Endothelial cell of umbilical vein (primary cell): ENCODE data around the gene MRGPRE. TPM values are rescaled to one million over a fixed set of nuclear protein-coding genes. Genes with fewer than 3 reads are reported as not detected.

Experiments used
- BruUV-seq: library from RNA; stranded (reverse); fragments of 400-500 nt; replicated peaks from 2 replicates; lab custom pipeline; 2021; lab: Mats Ljungman, UMichigan
- CTCF ChIA-PET: fragments of 300-600, 350-600 bp; sonication (Branson Sonifier 250); formaldehyde crosslinking; loops from one replicate; lab custom pipeline; 2021; ENCODE audit warnings: antibody characterized with exemption, inconsistent platforms; lab: Charles Lee
- POLR2A ChIA-PET: fragments of 300-600, 350-600 bp; sonication (Branson Sonifier 250); formaldehyde crosslinking; loops from one replicate; lab custom pipeline; 2021; ENCODE audit warnings: antibody characterized with exemption, inconsistent platforms; lab: Charles Lee
- DNase-seq: peaks from one replicate; pipeline ENCODE4 v3.0.0-alpha.2; 2011; ENCODE audit warnings: low read depth, low spot score
- FAIRE-seq: peaks from 2 replicates; lab custom pipeline; 2011; peaks lifted over from hg19 to GRCh38; lab: Jason Lieb, UNC
- H2AFZ ChIP-seq: 2 replicates; pipeline ENCODE4 v1.6.0; 2012; ENCODE audit warnings: low read depth, low read length, control low read depth, inconsistent platforms
- H3K27ac ChIP-seq: 2 replicates; pipeline ENCODE4 v1.5.1; 2011; ENCODE audit warnings: low read depth, mild to moderate bottlenecking, control low read depth, low read length, moderate library complexity; ENCODE audit not compliant: insufficient read depth
- H3K27me3 ChIP-seq, 2 experiments: 2 replicates each; pipeline versions ENCODE4 v1.6.0 to v1.6.1; 2011; ENCODE audit warnings: low read length in 2 of 2, mixed read lengths in 1 of 2; ENCODE audit not compliant: control insufficient read depth in 2 of 2, insufficient read depth in 2 of 2
- H3K36me3 ChIP-seq, 2 experiments: 2 replicates in 1 of 2; 3 replicates in 1 of 2; pipeline ENCODE4 v1.5.1; 2011; ENCODE audit warnings: low read length in 2 of 2, mild to moderate bottlenecking in 1 of 2, moderate library complexity in 1 of 2; ENCODE audit not compliant: control insufficient read depth in 2 of 2, insufficient read depth in 2 of 2; ENCODE audit errors: extremely low read depth in 1 of 2
- H3K4me1 ChIP-seq: 3 replicates; pipeline ENCODE4 v1.5.1; 2011; ENCODE audit warnings: mild to moderate bottlenecking, low read length; ENCODE audit not compliant: control insufficient read depth, insufficient read depth; ENCODE audit errors: extremely low read depth
- H3K4me2 ChIP-seq: 2 replicates; pipeline ENCODE4 v1.6.1; 2011; ENCODE audit warnings: low read length, control low read depth, mixed read lengths; ENCODE audit not compliant: insufficient read depth
- H3K4me3 ChIP-seq, 3 experiments: fragments of 200-600 bp in 1 of 3; sonication (generic), shearing (Covaris generic) in 1 of 3; replicated peaks in 1 of 3; 2 replicates each; pipeline ENCODE4 v1.5.1; 2011 to 2016; ENCODE audit warnings: control low read depth in 3 of 3, low read length in 3 of 3, mild to moderate bottlenecking in 2 of 3, inconsistent platforms in 1 of 3, low read depth in 1 of 3, moderate library complexity in 1 of 3; ENCODE audit not compliant: insufficient read depth in 1 of 3
- H3K79me2 ChIP-seq: 2 replicates; pipeline ENCODE4 v1.6.0; 2012; ENCODE audit warnings: low read length, inconsistent platforms; ENCODE audit not compliant: control insufficient read depth, insufficient read depth
- H3K9ac ChIP-seq: replicated peaks from 2 replicates; pipeline ENCODE3; 2011; ENCODE audit warnings: low read length, control low read depth; ENCODE audit not compliant: insufficient read depth; ENCODE audit errors: extremely low read depth
- H3K9me1 ChIP-seq: replicated peaks from 3 replicates; pipeline ENCODE4 v1.6.0; 2011; ENCODE audit warnings: mild to moderate bottlenecking, low read length; ENCODE audit not compliant: control insufficient read depth, insufficient read depth; ENCODE audit errors: extremely low read depth
- H3K9me3 ChIP-seq: replicated peaks from 2 replicates; pipeline ENCODE4 v1.5.1; 2012; ENCODE audit warnings: low read length, inconsistent platforms; ENCODE audit not compliant: control insufficient read depth, insufficient read depth
- H4K20me1 ChIP-seq: replicated peaks from 2 replicates; pipeline ENCODE3; 2011; ENCODE audit warnings: mild to moderate bottlenecking, low read length; ENCODE audit not compliant: control insufficient read depth, insufficient read depth; ENCODE audit errors: extremely low read depth
- EZH2 ChIP-seq: IDR thresholded peaks from 2 replicates; pipeline ENCODE4 v1.6.1; 2012; ENCODE audit warnings: borderline replicate concordance, low read depth, mild to moderate bottlenecking, moderate library complexity, low read length, inconsistent platforms; ENCODE audit not compliant: severe bottlenecking
- FOS ChIP-seq: IDR thresholded peaks from 2 replicates; pipeline ENCODE4 v1.6.1; 2011; ENCODE audit warnings: mild to moderate bottlenecking, low read length, moderate library complexity, borderline replicate concordance; ENCODE audit not compliant: insufficient read depth
- GATA2 ChIP-seq: IDR thresholded peaks from 2 replicates; pipeline ENCODE4 v1.7.0; 2011; ENCODE audit warnings: low read depth, mild to moderate bottlenecking, moderate library complexity, mixed read lengths, low read length; ENCODE audit not compliant: insufficient read length, insufficient read depth
- JUN ChIP-seq: IDR thresholded peaks from 2 replicates; pipeline ENCODE4 v1.6.1; 2011; ENCODE audit warnings: borderline replicate concordance, low read depth; ENCODE audit not compliant: insufficient read length, insufficient read depth
- MYC ChIP-seq: IDR thresholded peaks from one replicate; pipeline ENCODE4 v1.6.1; 2011; ENCODE audit warnings: mild to moderate bottlenecking, low read depth, low read length
- POLR2A ChIP-seq: IDR thresholded peaks from 2 replicates; pipeline ENCODE4 v1.6.1; 2012; ENCODE audit warnings: low read depth, mild to moderate bottlenecking, control low read depth, low read length
- POLR2AphosphoS5 ChIP-seq: IDR thresholded peaks from 2 replicates; pipeline ENCODE4 v1.6.1; 2012; ENCODE audit warnings: low read depth, mild to moderate bottlenecking, control low read depth, low read length, moderate library complexity; ENCODE audit not compliant: insufficient read depth
- dilution Hi-C: fragments of 300-500 bp; cut with MboI; formaldehyde crosslinking; loops from one replicate; pipeline ENCODE4 v1.15.0; 2019; ENCODE audit warnings: low sequenced_read_pairs; ENCODE audit not compliant: extremely low pct_ligation_motif_present
- intact Hi-C: fragments of 100-400 bp; cut with micrococcal nuclease; formaldehyde crosslinking; loops from one replicate; pipeline ENCODE4 v1.10.0; 2022
- polyA plus RNA-seq, 4 experiments: library from polyadenylated mRNA; depleted of rRNA in 3 of 4; stranded (reverse) in 3 of 4; unstranded in 1 of 4; fragments of >200 nt; gene quantifications; 2 replicates each; pipeline versions ENCODE4 v1.2.1 to v1.2.3, GENCODE V29; 2011 to 2012; ENCODE audit warnings: missing spikeins in 1 of 4
- total RNA-seq: library from RNA; stranded (reverse); gene quantifications from 2 replicates; pipeline ENCODE4 v1.2.3, GENCODE V29; 2021
- TF ChIP-seq, protein P1 (sequence below), 2 donors: IDR thresholded peaks; 1 replicate in 1 of 2; 2 replicates in 1 of 2; pipeline ENCODE4 v1.5.1; 2011; ENCODE audit warnings: low read length in 2 of 2, mild to moderate bottlenecking in 2 of 2, moderate library complexity in 2 of 2, control low read depth in 1 of 2, inconsistent platforms in 1 of 2, low read depth in 1 of 2; ENCODE audit not compliant: insufficient read depth in 1 of 2; ENCODE audit errors: extremely low read depth in 1 of 2
- TF ChIP-seq, protein P2 (sequence below): IDR thresholded peaks from 2 replicates; pipeline ENCODE4 v1.6.1; 2011; ENCODE audit not compliant: insufficient read depth, insufficient read length

The MRGPRE gene
- total and polyA plus RNA-seq, 2 donors (not counting 3 experiments of a cell fraction or from before 2014, with no cell fraction given) = not detected

DNA sequence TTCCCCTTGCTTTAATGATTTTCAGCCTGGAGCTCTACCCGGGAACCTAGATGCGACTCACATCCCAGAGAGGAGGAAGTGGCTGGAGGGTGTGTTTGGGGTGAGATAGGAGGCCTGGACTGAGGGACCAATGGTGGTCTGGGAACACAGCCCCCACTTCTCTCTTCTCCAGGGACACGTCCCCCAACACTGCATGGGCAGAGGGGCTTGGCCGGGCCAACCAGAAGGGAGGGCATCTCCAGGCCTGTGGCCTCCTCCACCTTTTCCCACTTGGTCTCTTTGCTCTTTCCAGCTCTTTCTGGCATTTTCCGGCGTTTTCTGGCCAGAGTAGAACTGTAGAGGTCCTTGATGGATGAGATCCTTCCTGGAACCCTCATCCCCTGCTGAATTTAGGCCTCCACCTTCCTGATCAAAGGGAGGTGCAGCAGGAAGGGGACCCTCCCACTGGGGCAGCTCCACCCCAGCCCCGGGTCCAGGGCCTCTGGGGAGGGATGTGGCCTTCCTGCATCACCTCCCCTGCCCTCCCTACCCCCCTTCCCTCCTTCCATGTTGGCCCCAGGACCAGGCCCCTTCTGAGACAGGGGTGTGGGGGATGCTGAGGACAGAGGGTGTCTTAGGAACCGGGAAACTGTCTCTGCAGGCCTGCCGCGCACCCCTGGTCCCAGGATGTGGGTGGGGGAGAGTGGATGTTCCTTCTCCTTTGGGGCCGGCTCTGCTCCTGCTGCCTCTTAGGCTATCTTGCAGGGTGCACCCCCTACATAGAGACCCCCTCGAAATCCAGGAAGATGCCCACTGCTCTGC is 38.0 kb downstream of the MRGPRE start:
- Histone ChIP-seq H3K9me1 (no peaks in the 10 kb centered on the region), H2AFZ (no peak overlapping the region), H3K9ac (no peak overlapping the region), H3K27ac (no peak overlapping the region), H3K27me3 (no peaks in the 10 kb centered on the region), H3K79me2 (no peaks in the 10 kb centered on the region), H3K4me2 (no peak overlapping the region), H3K9me3 (no peaks in the 10 kb centered on the region), H3K36me3 (no peaks in the 10 kb centered on the region), H3K4me3 (no peak overlapping the region), H3K4me1 (no peaks in the 10 kb centered on the region), H4K20me1 (no peaks in the 10 kb centered on the region)
- ChIA-PET POLR2A (no interaction called here), CTCF (interaction anchor here (1.0 to 1.9 kb wide), 5 partner anchors 10 to 214 kb away, joined by 3 to 7 read pairs (median 4); no protein-coding TSS in a partner anchor)
- intact Hi-C loops = no loop called here
- BruUV-seq = no TSS peak
- FAIRE-seq = no peak
- TF ChIP-seq JUN = no peak
- TF ChIP-seq GATA2 = no peak
- no peak for TF ChIP-seq MYC
- no peak for TF ChIP-seq POLR2A
- no peak for TF ChIP-seq FOS
- TF ChIP-seq, protein P1, sequence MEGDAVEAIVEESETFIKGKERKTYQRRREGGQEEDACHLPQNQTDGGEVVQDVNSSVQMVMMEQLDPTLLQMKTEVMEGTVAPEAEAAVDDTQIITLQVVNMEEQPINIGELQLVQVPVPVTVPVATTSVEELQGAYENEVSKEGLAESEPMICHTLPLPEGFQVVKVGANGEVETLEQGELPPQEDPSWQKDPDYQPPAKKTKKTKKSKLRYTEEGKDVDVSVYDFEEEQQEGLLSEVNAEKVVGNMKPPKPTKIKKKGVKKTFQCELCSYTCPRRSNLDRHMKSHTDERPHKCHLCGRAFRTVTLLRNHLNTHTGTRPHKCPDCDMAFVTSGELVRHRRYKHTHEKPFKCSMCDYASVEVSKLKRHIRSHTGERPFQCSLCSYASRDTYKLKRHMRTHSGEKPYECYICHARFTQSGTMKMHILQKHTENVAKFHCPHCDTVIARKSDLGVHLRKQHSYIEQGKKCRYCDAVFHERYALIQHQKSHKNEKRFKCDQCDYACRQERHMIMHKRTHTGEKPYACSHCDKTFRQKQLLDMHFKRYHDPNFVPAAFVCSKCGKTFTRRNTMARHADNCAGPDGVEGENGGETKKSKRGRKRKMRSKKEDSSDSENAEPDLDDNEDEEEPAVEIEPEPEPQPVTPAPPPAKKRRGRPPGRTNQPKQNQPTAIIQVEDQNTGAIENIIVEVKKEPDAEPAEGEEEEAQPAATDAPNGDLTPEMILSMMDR (IDR thresholded peaks at IDR 0.05; ENCODE audit: extremely low read depth in 1 of 2, insufficient read depth in 1 of 2, low read depth in 1 of 2, low read length in 2 of 2) = no peak
- TF ChIP-seq, protein P2, sequence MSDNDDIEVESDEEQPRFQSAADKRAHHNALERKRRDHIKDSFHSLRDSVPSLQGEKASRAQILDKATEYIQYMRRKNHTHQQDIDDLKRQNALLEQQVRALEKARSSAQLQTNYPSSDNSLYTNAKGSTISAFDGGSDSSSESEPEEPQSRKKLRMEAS = no peak
- no peak for TF ChIP-seq EZH2
- TF ChIP-seq POLR2AphosphoS5 = no peak
- dilution Hi-C loops = no loop called here
- no peak for DNase-seq
